HG02798 (cell line): ENCODE data around the gene CLSTN2.

ENCODE experiments used
- ATAC-seq: cut with Tn5 transposase; IDR thresholded peaks from one replicate; pipeline ENCODE4 v1.9.1; 2021; ENCODE audit warnings: mild to moderate bottlenecking; ENCODE audit not compliant: unreplicated experiment, poor library complexity

The CLSTN2 gene

GRCh38 chr3:140432229-140432669 is 497.3 kb downstream of the CLSTN2 start:
- ATAC-seq = no peak

- no peak for ATAC-seq
Observed at GRCh38 chr3:140433431-140433830, 498.4 kb downstream of the CLSTN2 start.

- no peak for ATAC-seq
Observed at GRCh38 chr3:140434261-140434905, 499.4 kb downstream of the CLSTN2 start.

- no peak for ATAC-seq
Observed at GRCh38 chr3:140436421-140436820, 501.4 kb downstream of the CLSTN2 start.

- no peak for ATAC-seq
Observed at GRCh38 chr3:140438736-140439470, 503.9 kb downstream of the CLSTN2 start.

GRCh38 chr3:140439527-140439926 is 504.5 kb downstream of the CLSTN2 start:
- no peak for ATAC-seq

- ATAC-seq = no peak
Observed at GRCh38 chr3:140440446-140440845, 505.5 kb downstream of the CLSTN2 start.

- no peak for ATAC-seq
Observed at GRCh38 chr3:140441006-140441405, 506.0 kb downstream of the CLSTN2 start.

GRCh38 chr3:140442621-140443020 is 507.6 kb downstream of the CLSTN2 start:
- ATAC-seq = no peak

- ATAC-seq = no peak
Observed at GRCh38 chr3:140443073-140443472, 508.1 kb downstream of the CLSTN2 start.

- no peak for ATAC-seq
Observed at GRCh38 chr3:140443806-140444205, 508.8 kb downstream of the CLSTN2 start.

GRCh38 chr3:140446734-140447133 is 511.7 kb downstream of the CLSTN2 start:
- ATAC-seq = no peak

GRCh38 chr3:140447136-140447535 is 512.2 kb downstream of the CLSTN2 start:
- ATAC-seq = no peak

GRCh38 chr3:140448001-140448400 is 513.0 kb downstream of the CLSTN2 start:
- no peak for ATAC-seq

- no peak for ATAC-seq
Observed at GRCh38 chr3:140449413-140450256, 514.6 kb downstream of the CLSTN2 start.

- ATAC-seq = no peak
Observed at GRCh38 chr3:140453750-140454149, 518.8 kb downstream of the CLSTN2 start.

GRCh38 chr3:140455521-140456214 is 520.7 kb downstream of the CLSTN2 start:
- no peak for ATAC-seq

GRCh38 chr3:140456974-140457373 is 522.0 kb downstream of the CLSTN2 start:
- ATAC-seq = no peak

GRCh38 chr3:140459462-140459861 is 524.5 kb downstream of the CLSTN2 start:
- no peak for ATAC-seq

- no peak for ATAC-seq
Observed at GRCh38 chr3:140461250-140461649, 526.3 kb downstream of the CLSTN2 start.
